Measurements from ENCODE around the gene SDCCAG8.

SDCCAG8 gene

DNA sequence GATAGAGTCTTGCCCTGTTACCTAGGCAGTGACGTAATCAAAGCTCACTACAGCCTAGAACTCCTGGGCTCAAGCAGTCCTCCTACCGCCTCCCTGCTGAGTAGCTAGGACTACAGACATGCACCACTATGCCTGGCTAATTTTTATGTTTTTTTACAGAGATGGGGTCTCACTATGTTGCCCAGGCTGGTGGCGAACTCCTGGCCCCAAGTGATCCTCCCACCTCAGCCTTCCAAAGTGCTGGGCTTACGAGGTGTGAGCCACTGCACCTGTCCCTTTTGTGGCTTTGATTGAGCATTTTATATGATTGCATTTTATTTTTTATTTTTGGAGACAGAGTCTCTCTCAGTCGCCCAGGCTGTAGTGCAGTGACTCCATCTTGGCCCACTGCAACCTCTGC is 25.8 kb downstream of the SDCCAG8 start:
- DNase-seq (ENCODE audit: low read depth, low spot score), result no peak

DNA sequence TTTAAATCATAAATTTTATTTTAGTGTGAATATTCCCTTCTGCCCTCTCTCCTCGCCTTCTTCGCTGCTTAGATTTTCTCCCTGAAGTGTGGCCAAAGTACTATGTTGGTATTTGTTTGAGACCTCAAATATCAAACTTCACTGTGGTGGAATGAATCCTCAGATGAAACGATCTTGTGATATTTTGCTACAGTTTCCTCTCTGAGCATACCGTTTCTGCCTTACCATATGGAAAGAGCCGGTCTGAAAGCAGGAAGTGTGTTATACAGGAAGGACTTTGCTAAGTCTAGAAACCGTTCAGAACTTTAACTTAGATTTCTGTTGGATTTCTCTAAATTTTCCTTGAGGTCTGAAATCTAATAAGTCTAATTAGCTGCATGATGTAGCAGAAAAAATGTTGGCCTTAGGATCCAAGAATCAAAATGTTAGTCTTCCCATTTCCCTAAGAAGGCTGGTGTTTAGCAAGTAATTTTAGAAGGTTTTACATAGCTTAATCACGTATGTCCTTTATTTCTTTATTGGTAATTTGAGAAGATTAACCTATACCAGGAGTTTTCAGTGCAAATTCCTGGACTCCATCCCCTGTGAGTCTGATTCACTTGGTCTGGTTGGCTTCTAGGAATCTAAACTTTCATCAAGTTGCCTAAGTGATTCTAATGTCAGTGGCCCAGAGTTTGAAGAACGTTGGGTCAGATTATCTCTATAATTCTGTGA is 30.7 kb downstream of the SDCCAG8 start:
- no peak for DNase-seq (ENCODE audit: low read depth, low spot score)

DNA sequence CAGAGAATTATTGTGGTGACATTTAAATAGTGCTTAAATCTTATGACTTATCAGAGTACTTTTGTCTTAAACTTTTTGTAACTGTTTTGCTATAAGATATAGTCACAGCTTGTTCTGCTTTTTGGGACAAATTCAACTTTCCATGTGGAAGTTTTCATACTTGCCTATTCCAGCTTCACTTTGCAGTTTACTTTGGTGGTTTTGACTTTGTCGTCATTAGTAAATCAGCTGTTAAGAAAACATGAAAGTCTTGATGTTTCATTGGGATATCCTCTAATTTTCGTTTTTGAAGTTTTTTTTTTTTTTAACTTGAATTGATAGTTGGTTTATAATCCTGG is 31.3 kb downstream of the SDCCAG8 start:
- DNase-seq (ENCODE audit: low read depth, low spot score), result no peak

DNA sequence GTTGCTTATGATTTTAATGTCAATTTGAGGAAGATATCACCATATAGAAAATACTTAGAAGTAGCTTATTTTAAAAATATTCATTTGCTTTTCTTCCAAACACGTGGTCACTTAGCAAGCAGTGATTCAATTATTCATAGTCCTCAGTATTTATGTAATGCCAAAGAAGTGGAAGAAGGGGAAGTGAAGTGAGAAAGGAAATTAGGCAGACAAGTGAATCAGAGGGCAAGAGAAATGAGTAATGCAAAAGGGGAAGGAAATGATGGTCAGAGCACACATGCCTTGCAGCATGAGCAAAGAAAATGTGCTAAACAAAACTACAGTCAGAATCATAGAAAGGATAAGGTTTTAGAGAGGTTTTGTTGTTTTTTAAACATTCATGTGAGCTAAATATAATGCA is 31.8 kb downstream of the SDCCAG8 start:
- DNase-seq (ENCODE audit: low read depth, low spot score), result no peak

DNA sequence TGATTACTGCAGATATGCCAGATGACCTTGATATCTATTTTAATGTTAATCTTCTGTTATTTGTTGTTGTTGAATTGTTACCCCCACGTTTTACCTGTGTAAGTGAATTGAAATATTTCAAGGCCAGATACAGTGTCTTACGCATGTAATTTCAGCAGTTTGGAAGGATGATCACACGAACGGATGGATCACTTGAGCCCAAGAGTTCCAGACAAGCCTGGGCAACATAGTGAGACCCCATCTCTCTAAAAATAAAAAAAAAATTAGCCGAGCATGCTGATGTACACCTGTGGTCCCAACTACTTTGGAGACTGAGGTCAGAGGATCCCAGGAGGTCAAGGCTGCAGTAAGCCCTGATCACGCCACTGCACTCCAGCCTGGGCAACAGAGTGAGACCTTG is 32.2 kb downstream of the SDCCAG8 start:
- DNase-seq (ENCODE audit: low read depth, low spot score), result no peak

DNA sequence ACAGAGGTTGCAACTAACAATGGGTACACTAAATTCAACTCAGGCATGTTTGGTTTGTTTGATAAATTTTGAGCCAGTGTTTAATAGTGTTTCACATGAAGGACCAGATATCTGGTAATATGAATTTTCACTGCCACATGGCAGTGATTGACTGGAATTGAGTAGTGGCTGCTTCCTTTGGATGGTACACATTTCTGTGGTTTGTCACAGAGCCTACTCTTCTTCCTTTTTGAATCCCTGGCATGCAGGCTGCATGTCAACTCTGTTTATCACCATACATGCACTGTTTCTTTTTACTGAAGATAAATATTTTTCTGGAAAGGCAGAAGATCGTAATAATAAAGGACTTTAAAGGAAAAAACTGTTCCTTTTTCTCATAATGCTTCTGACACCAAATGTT is 35.5 kb downstream of the SDCCAG8 start:
- no peak for DNase-seq (ENCODE audit: low read depth, low spot score)

DNA sequence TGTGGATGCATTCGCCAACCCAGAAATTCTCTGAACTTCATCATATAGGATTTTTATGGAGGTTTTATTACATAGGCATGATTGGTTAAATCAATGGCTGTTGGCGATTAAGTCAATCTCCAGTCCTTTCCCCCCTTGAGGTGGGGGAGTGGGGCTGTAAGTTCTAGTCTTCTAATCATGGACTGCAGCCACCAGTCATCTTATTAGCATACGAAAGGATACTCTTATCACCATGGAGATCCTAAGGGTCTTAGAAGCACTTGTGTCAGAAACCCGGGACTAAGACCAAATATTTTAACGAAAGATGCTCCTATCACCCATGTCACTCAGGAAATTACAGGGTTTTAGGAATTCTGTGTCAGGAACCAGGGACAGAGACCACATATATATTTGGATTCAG is 36.3 kb downstream of the SDCCAG8 start:
- DNase-seq (ENCODE audit: low read depth, low spot score), result no peak

DNA sequence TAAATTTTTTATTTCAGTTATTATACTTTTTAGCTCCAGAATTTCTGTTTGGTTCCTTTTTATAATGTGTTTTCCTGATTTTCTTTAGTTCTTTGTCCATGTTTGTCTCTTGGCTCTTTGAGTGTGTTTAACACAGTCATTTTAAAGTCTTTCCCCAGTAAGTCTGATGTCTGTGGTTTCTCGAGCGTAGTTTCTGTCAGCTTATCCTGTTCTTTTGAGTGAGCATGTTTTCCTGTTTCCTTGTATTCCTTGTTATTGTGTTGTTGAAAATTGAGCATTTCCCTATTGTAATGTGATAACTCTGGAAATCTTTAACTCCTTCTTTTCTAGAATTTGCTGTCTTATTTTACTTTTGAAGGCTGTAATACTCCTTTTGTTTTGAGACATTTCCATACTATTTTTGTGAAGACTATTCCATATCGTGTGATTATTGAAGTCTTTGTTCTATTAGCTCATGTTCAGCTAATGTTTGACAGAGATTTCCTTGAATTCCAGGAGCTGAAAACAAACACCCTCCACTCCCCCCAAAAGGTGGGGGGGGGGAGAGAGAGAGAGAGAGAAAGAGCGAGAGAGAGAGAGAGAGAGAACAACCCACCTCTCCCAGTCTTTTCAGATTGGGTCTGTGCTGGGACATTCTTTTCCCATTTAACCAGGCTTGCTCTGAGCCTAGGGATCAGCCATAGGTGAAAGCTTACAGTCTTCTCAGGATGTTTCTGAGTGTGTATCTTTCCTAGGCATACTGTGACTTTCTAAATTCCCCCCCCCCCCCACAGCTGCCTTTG is 38.3 kb downstream of the SDCCAG8 start:
- DNase-seq (ENCODE audit: low read depth, low spot score), result no peak

DNA sequence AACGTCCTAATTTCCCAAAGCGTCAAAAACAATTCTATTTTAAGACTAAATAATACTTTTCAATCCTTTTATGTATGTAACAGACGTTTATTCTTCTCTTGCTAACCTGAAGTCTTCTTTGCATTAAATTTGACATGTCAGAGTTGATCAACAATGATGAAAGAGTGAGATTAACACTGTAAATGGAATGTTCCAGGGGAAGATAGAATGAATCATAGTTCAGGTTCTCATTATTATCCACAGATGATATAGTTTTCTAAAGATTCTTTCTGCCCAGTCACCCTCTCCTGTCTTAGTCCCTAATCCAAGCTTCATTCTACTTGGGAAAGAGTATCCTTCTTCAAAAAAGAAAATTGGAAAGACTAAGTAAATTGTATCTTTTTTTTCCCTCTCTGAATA is 38.9 kb downstream of the SDCCAG8 start:
- DNase-seq (ENCODE audit: low read depth, low spot score), result no peak

DNA sequence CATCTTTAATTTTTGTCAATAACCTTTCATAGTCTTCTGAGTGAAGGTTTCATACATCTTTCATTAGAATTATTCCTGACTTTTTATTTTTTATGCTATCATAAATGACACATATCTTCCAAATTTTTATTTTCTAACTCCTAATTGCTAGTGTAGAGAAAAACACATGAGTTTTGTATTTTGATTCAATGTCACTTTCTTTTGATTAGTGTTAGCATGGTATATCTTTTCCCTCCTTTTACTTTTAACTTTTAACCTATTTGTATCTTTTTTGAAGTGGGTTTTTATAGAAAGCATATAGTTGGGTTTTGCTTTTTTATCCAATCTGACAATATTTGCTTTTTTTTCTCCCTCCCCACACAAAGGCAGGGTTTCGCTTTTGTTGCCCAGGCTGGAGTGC is 43.2 kb downstream of the SDCCAG8 start:
- no peak for DNase-seq (ENCODE audit: low read depth, low spot score)

DNA sequence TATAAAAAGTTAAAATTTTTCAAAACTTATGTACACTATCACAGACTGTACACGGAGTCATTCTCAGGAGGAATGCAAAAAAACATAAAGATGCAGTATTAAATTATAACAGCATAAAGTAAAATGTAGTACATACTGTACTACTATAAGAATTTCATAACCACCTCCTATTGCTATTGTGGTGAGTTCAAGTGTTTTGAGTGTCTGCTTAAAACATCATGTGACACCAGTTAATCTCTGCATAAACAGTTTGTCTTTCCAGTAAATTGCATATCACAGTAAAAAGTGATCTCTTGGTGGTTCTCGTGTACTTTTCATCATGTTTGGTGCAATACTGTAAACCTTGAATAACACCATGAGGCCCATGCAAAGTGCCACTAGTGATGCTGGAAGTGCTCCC is 45.2 kb downstream of the SDCCAG8 start:
- no peak for DNase-seq (ENCODE audit: low read depth, low spot score)

DNA sequence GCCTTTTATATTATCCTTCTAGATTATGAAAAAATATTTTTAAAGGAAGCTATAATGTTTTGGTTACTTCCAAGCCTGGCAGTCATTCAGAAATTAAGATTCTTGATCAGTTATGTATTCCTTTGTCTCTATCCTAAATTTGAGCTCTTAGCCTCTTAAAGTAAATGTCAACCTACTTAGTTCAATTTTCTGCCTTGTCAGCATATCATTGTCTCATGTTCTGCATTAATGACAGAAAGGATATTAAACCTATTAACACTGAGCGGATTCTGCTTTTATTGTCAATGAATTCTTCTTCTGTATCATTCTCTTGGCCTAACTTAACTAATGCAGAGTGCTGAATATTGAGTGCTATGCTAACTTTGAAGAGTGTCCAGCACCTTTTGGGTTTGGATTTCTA is 56.0 kb downstream of the SDCCAG8 start:
- DNase-seq (ENCODE audit: low read depth, low spot score), result no peak

DNA sequence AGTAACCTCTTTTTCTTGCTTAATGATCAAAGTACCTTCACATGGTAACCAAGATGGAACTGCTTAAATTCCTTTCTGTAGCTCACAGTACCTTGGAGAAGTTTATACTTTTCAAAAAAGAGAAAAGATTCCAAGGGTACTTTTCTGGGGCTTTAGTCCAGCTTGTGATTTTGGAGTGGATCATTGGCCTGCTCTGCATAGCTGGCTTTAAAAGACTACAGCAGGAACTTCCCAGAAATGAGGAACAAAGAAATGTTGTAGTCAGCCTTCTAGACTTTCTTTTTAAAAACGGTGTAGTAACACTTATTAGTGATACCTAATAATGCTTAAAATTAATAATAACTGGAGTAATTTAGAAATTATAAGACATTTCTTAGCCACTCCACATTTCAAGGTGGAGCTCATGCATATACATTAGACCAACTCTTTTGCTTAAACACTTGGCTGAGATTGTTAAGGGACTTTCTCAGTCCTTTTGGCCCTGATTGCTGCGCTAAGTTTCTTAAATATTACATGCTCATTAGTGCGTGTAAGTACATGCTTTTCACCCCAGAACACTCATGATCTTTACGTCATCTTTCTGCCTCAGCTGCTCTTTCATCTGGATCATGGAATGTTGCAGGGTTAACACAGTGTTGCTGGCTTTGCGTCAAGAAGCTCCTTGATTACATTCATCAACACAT is 57.3 kb downstream of the SDCCAG8 start:
- DNase-seq (ENCODE audit: low read depth, low spot score), result no peak

DNA sequence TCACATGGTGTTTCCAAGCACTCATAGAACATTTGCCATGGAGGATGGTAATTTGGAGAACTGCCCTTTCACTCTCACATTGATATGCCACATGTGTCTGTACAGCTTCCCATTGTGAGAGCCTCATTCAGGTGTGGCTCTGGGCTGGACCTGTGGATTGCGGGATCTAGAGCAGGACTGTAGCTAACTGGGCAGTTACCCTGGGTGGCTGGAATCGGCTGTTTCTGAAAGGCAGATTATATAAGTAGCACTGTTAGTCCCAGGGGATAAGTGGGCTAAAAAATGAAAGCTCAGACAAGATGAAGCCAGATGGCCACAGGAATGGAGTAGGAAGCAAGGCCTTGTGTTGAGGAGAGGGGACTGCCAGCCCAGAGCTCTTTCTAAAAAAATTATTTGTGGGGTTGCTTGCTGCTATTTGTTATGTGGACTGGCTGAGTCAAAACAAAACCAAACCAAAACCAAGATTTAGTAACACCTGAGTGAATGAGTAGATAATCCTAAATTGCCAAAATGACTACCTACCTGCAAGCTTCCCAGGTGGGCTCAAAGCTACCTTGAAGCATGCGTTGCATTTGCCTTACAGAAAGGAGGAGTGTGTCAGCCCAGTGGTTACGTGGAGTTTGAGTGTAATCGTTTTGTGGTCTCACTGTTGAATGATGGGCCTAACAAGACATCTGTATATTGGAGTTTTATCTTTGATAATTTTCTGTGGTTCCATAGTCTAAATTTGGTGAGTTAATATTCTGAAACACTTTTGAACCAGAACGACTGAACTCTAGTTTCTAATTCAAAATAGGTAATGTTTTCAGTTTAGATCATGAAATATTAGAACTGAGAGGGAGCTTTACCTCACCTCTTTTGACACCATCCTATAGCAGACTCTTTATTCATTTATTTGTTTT is 58.0 kb downstream of the SDCCAG8 start:
- DNase-seq (ENCODE audit: low read depth, low spot score), result no peak

DNA sequence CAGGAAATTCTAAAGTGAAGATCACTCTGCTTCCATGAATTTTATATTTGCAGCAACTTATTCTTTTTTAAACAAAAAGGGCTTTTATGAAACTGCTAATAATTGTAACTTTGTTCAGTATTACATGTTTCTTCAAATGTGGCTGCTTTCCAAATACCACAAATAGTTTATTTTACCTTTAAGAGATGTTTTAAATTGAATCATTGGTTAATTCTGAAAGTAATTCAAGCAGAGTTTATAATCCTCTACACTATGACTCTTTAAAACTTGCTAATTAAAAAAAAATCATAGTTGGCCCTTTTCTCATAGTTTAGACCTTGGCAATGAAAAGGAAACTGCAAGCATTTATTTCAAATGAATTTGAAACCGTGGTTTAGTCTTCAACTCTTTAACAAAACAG is 59.6 kb downstream of the SDCCAG8 start:
- no peak for DNase-seq (ENCODE audit: low read depth, low spot score)

DNA sequence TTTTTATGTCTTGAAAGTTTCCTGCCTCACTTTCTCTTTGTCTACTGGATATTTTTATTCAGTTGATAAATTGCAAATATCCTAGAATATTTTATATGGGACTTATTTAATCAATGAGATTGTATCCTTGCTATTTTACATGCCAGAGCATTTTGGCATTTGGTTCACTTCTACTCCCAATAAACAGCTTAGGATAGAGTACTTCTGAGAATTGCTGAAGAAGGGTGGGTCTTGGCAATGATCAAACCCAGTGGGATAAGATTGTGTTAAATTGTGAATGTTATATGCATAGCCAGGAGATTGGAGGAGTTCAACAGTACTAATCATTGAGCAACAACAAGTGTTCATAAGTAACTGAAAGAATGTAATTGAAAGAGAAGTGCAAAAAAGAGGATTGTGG is 60.1 kb downstream of the SDCCAG8 start:
- DNase-seq (ENCODE audit: low read depth, low spot score), result no peak

DNA sequence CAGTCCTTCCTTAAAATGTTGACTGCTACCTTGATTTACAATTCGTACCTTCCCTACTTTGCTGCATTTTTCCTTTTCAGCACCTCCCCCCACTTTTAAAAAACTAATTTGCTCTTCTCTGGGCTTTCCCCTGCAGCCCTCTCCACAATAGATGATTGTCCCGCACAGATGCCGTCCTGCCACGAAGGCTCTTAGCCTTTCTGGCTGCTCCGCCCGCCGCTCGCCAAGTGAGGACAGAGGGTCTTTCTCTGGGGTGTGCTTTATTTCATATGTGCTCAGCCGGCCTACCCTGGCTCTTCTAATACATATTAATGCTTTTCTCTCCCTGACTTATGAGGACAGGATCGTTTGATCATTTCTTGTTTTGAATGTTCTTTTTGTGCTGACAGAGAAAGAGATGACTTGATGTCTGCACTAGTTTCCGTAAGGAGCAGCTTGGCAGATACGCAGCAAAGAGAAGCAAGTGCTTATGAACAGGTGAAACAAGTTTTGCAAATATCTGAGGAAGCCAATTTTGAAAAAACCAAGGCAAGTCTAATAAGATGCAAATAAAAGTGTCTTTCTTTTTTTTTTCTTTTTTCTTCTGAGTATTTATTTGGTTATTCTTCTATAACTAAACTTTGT is 60.6 kb downstream of the SDCCAG8 start:
- no peak for DNase-seq (ENCODE audit: low read depth, low spot score)

DNA sequence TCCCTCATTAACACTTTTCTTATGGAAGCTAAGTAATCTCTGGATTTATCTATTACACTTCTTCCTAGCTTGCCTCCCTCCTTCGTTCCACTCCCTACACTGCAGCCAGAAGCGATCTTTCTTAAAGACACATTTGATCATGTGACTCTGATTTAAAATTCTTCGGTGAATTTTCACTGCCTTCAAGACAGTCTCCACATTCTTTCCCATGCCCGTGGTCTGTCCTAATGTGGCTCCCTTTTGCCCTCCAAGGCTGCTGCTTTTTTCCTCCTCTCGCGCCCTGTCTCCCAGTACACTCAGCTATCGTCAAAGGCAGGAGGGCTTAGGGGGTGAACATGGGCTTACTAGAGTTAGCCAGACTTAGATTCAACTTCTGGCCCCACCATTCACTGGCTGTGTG is 64.4 kb downstream of the SDCCAG8 start:
- DNase-seq (ENCODE audit: low read depth, low spot score), result no peak

DNA sequence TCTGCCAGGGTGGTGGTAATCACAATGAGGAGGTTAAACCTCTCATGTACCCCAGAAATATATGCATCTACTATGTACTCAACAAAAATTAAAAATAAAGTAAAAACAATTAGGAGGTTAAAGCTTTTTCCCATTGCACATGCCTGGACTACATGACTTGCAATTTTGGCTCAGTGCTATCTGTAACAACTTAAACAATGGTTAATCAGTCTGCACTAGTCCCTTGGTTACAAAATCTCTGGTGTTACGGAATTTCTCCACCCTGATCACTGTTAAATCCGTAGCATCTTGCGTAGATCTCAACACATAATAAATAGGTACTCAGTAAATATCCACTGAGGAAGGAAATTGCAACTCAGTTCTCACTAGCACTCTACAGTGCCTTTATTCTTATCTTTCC is 66.5 kb downstream of the SDCCAG8 start:
- DNase-seq (ENCODE audit: low read depth, low spot score), result no peak

DNA sequence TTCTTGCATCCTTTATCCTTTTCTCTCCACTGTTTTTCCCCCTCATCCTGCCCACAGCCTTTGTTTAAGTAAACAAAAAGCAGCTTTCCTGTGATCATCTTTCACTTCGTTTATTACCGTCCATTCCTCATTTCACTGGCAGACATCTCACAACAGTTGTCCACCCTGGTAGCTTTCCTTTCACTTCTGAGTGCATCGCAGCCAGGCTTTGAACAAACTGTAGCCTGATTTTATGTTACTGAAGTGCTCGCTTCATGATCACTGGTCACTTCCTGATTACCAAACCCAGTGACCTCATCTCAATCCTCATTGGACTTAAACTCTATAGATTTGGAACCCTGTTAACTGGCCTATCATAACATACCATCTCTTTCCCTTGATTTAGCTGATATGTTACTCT is 67.7 kb downstream of the SDCCAG8 start:
- DNase-seq (ENCODE audit: low read depth, low spot score), result no peak

DNA sequence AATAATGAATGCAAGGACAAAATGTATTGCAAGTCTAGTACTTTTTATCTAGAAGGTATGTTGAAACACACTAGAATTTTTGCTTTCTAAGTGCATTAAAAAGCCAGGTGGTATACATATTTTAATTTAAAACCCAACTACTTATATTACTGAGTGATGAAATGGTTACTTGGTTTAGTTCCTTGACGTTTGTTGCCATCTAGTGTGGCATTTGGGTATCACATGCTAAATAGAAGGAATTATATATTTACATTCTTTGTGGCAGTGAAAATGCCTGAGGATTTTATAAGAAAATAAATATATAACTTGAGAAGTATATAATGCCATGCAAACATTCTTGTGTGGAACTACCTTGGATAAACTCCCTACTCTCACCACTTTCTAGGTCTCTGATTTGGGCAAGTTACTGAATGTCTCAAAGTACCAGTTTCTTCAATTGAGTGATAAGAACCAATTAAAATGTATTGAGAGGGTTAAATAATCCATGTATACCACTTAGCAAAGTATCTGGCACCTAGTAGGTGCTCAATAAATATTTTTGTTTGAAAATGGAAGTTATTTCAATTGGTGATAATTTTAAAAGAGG is 69.6 kb downstream of the SDCCAG8 start:
- DNase-seq (ENCODE audit: low read depth, low spot score), result peak; percentile 2

All from activated naive CD8-positive, alpha-beta T cell treated with anti-CD3 and anti-CD28 coated beads, Interleukin-2, amount 50 U/mL, for 16 hours (primary cell).